Gastroesophageal sphincter (tissue), 3 donors: ENCODE measurements around the gene MX2.

Experiments
- CTCF ChIP-seq, 4 experiments: fragments of 200-600 bp in 2 of 4; fragments of 450-650 bp in 2 of 4; sonication (generic) in 1 of 4; IDR thresholded peaks; one replicate each; pipeline ENCODE4 v1.5.1; 2017 to 2019; ENCODE audit warnings: antibody characterized with exemption in 4 of 4, mild to moderate bottlenecking in 2 of 4, moderate library complexity in 2 of 4
- EP300 ChIP-seq: sonication (generic); formaldehyde crosslinking; IDR thresholded peaks from one replicate; pipeline ENCODE4 v1.6.1; 2017; ENCODE audit warnings: antibody characterized with exemption, mild to moderate bottlenecking
- POLR2A ChIP-seq, 2 donors: fragments of 450-650 bp; IDR thresholded peaks; one replicate each; pipeline ENCODE4 v1.6.1; 2017; ENCODE audit warnings: antibody characterized with exemption in 2 of 2, mild to moderate bottlenecking in 2 of 2, moderate library complexity in 1 of 2

GRCh38 chr21:41426676-41427404 lies 65.0 kb downstream of the MX2 start:
- no peak for TF ChIP-seq CTCF (IDR thresholded peaks at IDR 0.05)
- no peak for TF ChIP-seq POLR2A (IDR thresholded peaks at IDR 0.05)
- TF ChIP-seq EP300: no peak
